Gastrocnemius medialis (tissue), 4 donors: ENCODE results near the gene PDE6H. TPM values are rescaled to one million over a fixed set of nuclear protein-coding genes. Genes with fewer than 3 reads are reported as not detected.

Experiments
- ATAC-seq, 2 donors: fragments of 150-250 bp; one replicate each; pipeline ENCODE4 v1.9.1; 2016
- DNase-seq, 2 donors: peaks; one replicate each; pipeline ENCODE4 v3.0.0-alpha.2; 2019
- H3K27ac ChIP-seq, 4 donors: fragments of 200-600 bp; sonication (generic); 1 replicate in 1 of 4; 2 replicates in 3 of 4; pipeline ENCODE4 v1.5.1; 2016 to 2018; ENCODE audit warnings: mild to moderate bottlenecking in 2 of 4, moderate library complexity in 1 of 4
- H3K27me3 ChIP-seq, 3 donors: fragments of 200-600 bp; sonication (generic) in 2 of 3; 1 replicate in 1 of 3; 2 replicates in 2 of 3; pipeline versions ENCODE4 v1.5.1 to v1.6.0; 2016 to 2019; ENCODE audit warnings: mild to moderate bottlenecking in 1 of 3, moderate library complexity in 1 of 3
- H3K36me3 ChIP-seq, 2 donors: fragments of 200-600 bp; sonication (generic) in 1 of 2; one replicate each; pipeline ENCODE4 v1.5.1; 2017 to 2018
- H3K4me1 ChIP-seq, 2 donors: fragments of 200-600 bp; sonication (generic) in 1 of 2; one replicate each; pipeline ENCODE4 v1.5.1; 2016 to 2017; ENCODE audit warnings: mild to moderate bottlenecking in 2 of 2
- H3K4me3 ChIP-seq, 4 donors: fragments of 200-600 bp; sonication (generic) in 3 of 4; 1 replicate in 1 of 4; 2 replicates in 3 of 4; pipeline ENCODE4 v1.5.1; 2016 to 2019; ENCODE audit warnings: mild to moderate bottlenecking in 2 of 4
- H3K9me3 ChIP-seq, 3 donors: fragments of 200-600 bp; sonication (generic) in 2 of 3; 1 replicate in 1 of 3; 2 replicates in 2 of 3; pipeline ENCODE4 v1.5.1; 2016 to 2019
- CTCF ChIP-seq, 5 experiments: fragments of 450-650 bp in 3 of 5; fragments of 200-600 bp in 2 of 5; sonication (generic) in 2 of 5; IDR thresholded peaks in 4 of 5; conservative IDR thresholded peaks in 1 of 5; 1 replicate in 4 of 5; 2 replicates in 1 of 5; pipeline ENCODE4 v1.5.1; 2016 to 2019; ENCODE audit warnings: antibody characterized with exemption in 5 of 5, mild to moderate bottlenecking in 3 of 5, moderate library complexity in 3 of 5
- POLR2A ChIP-seq, 2 donors: fragments of 450-650 bp; IDR thresholded peaks; one replicate each; pipeline ENCODE4 v1.6.1; 2017; ENCODE audit warnings: antibody characterized with exemption in 2 of 2, mild to moderate bottlenecking in 2 of 2, moderate library complexity in 2 of 2
- in situ Hi-C, 4 donors: fragments of 200-750 bp; cut with MboI; loops; one replicate each; pipeline versions ENCODE4 v1.15.0 to v1.8.0; 2017; ENCODE audit warnings: low sequenced_read_pairs in 4 of 4
- intact Hi-C: fragments of 100-400 bp; cut with DNase I; formaldehyde crosslinking; loops from one replicate; pipeline ENCODE4 v1.15.1; 2023; ENCODE audit warnings: low total_unique reads
- total RNA-seq, 4 donors: library from RNA; depleted of rRNA; stranded (reverse); fragments of >200 nt; gene quantifications; one replicate each; pipeline versions ENCODE4 v1.1.0 to v1.2.3, GENCODE V29; 2016

The PDE6H gene
- total RNA-seq, 4 donors from 2014 or later = not detected

GRCh38 chr12:14991069-14991468 is 18.2 kb downstream of the PDE6H start:
- H3K9me3 ChIP-seq = no peaks in the 10 kb centered on the region
- intact Hi-C loops = no loop called here
- DNase-seq = no peak
- H3K4me3 ChIP-seq = no peak overlapping the region
- H3K27me3 ChIP-seq = no peaks in the 10 kb centered on the region
- TF ChIP-seq CTCF (IDR thresholded peaks at IDR 0.05 in 4 of 5, conservative IDR thresholded peaks at IDR 0.05 in 1 of 5) (no peak), POLR2A (IDR thresholded peaks at IDR 0.05) (no peak)
- no peaks in the 10 kb centered on the region for H3K4me1 ChIP-seq
- H3K36me3 ChIP-seq = no peaks in the 10 kb centered on the region
- no peak overlapping the region for H3K27ac ChIP-seq
- ATAC-seq = no peak
- in situ Hi-C loops = loop anchor here (10.0 to 25.0 kb wide), 2 partner anchors 146 to 354 kb away; partner anchors contain the start of gene ART4 (in 1 of the 4)

- intact Hi-C loops = no loop called here
- no peak for TF ChIP-seq POLR2A (IDR thresholded peaks at IDR 0.05)
- no peak for TF ChIP-seq CTCF (IDR thresholded peaks at IDR 0.05 in 4 of 5, conservative IDR thresholded peaks at IDR 0.05 in 1 of 5)
- in situ Hi-C loops = loop anchor here (10.0 to 25.0 kb wide), 2 partner anchors 148 to 355 kb away; partner anchors contain the start of gene ART4 (in 1 of the 4)
- no peaks in the 10 kb centered on the region for H3K4me1 ChIP-seq
- H3K9me3 ChIP-seq = no peaks in the 10 kb centered on the region
- ATAC-seq (no peak), DNase-seq (no peak)
- no peak overlapping the region for H3K27ac ChIP-seq
- H3K27me3 ChIP-seq = no peaks in the 10 kb centered on the region
- H3K36me3 ChIP-seq = no peaks in the 10 kb centered on the region
- H3K4me3 ChIP-seq = no peak overlapping the region
Measured at GRCh38 chr12:14992673-14993072, 19.8 kb downstream of the PDE6H start.

GRCh38 chr12:14993117-14993516 is 20.3 kb downstream of the PDE6H start:
- DNase-seq = no peak
- Histone ChIP-seq H3K4me3 (no peak overlapping the region), H3K9me3 (no peaks in the 10 kb centered on the region), H3K27me3 (no peaks in the 10 kb centered on the region), H3K36me3 (no peaks in the 10 kb centered on the region), H3K4me1 (no peaks in the 10 kb centered on the region), H3K27ac (no peak overlapping the region)
- in situ Hi-C loops = loop anchor here (10.0 to 25.0 kb wide), 2 partner anchors 148 to 356 kb away; partner anchors contain the start of gene ART4 (in 1 of the 4)
- intact Hi-C loops = no loop called here
- no peak for ATAC-seq
- TF ChIP-seq CTCF (IDR thresholded peaks at IDR 0.05 in 4 of 5, conservative IDR thresholded peaks at IDR 0.05 in 1 of 5) = no peak
- no peak for TF ChIP-seq POLR2A (IDR thresholded peaks at IDR 0.05)

GRCh38 chr12:14993537-14994266 is 20.9 kb downstream of the PDE6H start:
- TF ChIP-seq CTCF (IDR thresholded peaks at IDR 0.05 in 4 of 5, conservative IDR thresholded peaks at IDR 0.05 in 1 of 5) (no peak), POLR2A (IDR thresholded peaks at IDR 0.05) (no peak)
- no peak for ATAC-seq
- intact Hi-C loops = loop anchor here (2.0 kb wide), 1 partner anchor 223 kb away; a partner anchor contains a TSS

More at GRCh38 chr12:14993537-14994266, 20.9 kb downstream of the PDE6H start:
- in situ Hi-C loops = loop anchor here (10.0 to 25.0 kb wide), 2 partner anchors 149 to 356 kb away; partner anchors contain the start of gene ART4 (in 1 of the 4)
- Histone ChIP-seq H3K4me1 (no peaks in the 10 kb centered on the region), H3K27ac (no peak overlapping the region), H3K36me3 (no peaks in the 10 kb centered on the region), H3K27me3 (no peaks in the 10 kb centered on the region), H3K4me3 (no peak overlapping the region), H3K9me3 (no peaks in the 10 kb centered on the region)
- no peak for DNase-seq
